Loucy (cell line): ENCODE results near the gene TMEM168.

Experiments used
- EZH2phosphoT487 ChIP-seq: fragments of 200-600 bp; IDR thresholded peaks from 2 replicates; pipeline ENCODE4 v1.6.1; 2018; ENCODE audit warnings: antibody characterized with exemption, mild to moderate bottlenecking, moderate library complexity, borderline replicate concordance
- TF ChIP-seq, protein P1 (sequence below): fragments of 200-600 bp; sonication (generic); conservative IDR thresholded peaks from 2 replicates; pipeline ENCODE4 v1.5.1; 2014; ENCODE audit warnings: mild to moderate bottlenecking, antibody characterized with exemption, low read length

DNA sequence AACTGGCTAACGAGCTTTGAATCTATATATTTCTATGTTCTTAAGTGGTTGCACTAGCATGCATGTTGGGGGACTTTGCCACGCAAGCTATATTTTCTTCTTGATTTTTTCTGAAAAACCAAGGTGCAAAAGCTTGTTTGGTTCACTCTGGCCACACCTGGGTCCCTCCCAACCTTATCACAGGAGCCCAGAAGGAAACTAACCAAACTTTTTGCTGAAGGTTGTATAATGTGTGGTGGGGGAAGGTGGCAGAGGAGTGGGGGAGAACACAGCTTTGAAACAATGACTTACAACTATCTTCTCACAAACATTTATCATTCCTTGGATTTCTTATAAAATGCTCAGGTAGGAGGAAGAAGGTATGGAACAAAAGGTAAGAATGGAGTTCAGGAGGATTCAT is 75.3 kb downstream of the TMEM168 start:
- TF ChIP-seq, protein P1, sequence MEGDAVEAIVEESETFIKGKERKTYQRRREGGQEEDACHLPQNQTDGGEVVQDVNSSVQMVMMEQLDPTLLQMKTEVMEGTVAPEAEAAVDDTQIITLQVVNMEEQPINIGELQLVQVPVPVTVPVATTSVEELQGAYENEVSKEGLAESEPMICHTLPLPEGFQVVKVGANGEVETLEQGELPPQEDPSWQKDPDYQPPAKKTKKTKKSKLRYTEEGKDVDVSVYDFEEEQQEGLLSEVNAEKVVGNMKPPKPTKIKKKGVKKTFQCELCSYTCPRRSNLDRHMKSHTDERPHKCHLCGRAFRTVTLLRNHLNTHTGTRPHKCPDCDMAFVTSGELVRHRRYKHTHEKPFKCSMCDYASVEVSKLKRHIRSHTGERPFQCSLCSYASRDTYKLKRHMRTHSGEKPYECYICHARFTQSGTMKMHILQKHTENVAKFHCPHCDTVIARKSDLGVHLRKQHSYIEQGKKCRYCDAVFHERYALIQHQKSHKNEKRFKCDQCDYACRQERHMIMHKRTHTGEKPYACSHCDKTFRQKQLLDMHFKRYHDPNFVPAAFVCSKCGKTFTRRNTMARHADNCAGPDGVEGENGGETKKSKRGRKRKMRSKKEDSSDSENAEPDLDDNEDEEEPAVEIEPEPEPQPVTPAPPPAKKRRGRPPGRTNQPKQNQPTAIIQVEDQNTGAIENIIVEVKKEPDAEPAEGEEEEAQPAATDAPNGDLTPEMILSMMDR: no peak
- TF ChIP-seq EZH2phosphoT487: no peak
